SK-N-SH (cell line): ENCODE results near the gene GORASP1. TPM values are rescaled to one million over a fixed set of nuclear protein-coding genes. Genes with fewer than 3 reads are reported as not detected.

ENCODE experiments used
- CTCF ChIA-PET: fragments of 300-600, 350-600 bp; formaldehyde crosslinking; extraction: SDS; loops from one replicate; lab custom pipeline; 2021; lab: Yijun Ruan, JAX
- POLR2A ChIA-PET: fragments of 350-600 bp; sonication (Branson Sonifier 250); formaldehyde crosslinking; extraction: SDS; loops from one replicate; lab custom pipeline; 2020; ENCODE audit warnings: antibody characterized with exemption, inconsistent platforms; lab: Yijun Ruan, JAX
- DNase-seq: peaks from one replicate; pipeline ENCODE4 v3.0.0; 2012
- H2AFZ ChIP-seq: fragments of 200-600 bp; sonication (generic); 2 replicates; pipeline ENCODE4 v1.8.1; 2016; ENCODE audit warnings: antibody characterized with exemption, mild to moderate bottlenecking, low read depth
- H3F3A ChIP-seq: fragments of 200-600 bp; sonication (generic); replicated peaks from 2 replicates; pipeline ENCODE3; 2016; ENCODE audit warnings: antibody characterized with exemption, mild to moderate bottlenecking; ENCODE audit not compliant: insufficient read depth
- H3K27ac ChIP-seq, 2 experiments: fragments of 200-500 bp in 1 of 2; fragments of 200-600 bp in 1 of 2; sonication (Bioruptor generic) in 1 of 2; sonication (generic), shearing (Covaris generic) in 1 of 2; 2 replicates each; pipeline versions ENCODE4 v1.5.1 to v1.6.1; 2014 to 2016; ENCODE audit warnings: low read depth in 2 of 2, inconsistent platforms in 1 of 2, low read length in 1 of 2, mild to moderate bottlenecking in 1 of 2, mixed read lengths in 1 of 2
- H3K27me3 ChIP-seq: fragments of 200-600 bp; sonication (generic), shearing (Covaris generic); 2 replicates; pipeline ENCODE4 v1.6.1; 2016; ENCODE audit warnings: mixed run types; ENCODE audit not compliant: insufficient read depth
- H3K36me3 ChIP-seq, 2 experiments: fragments of 200-500 bp in 1 of 2; fragments of 200-600 bp in 1 of 2; sonication (Bioruptor generic) in 1 of 2; sonication (generic) in 1 of 2; replicated peaks in 1 of 2; 2 replicates each; pipeline versions ENCODE3 to v1.5.1; 2014 to 2016; ENCODE audit warnings: low read length in 1 of 2, mild to moderate bottlenecking in 1 of 2; ENCODE audit not compliant: insufficient read depth in 2 of 2, control insufficient read depth in 1 of 2
- H3K4me1 ChIP-seq, 2 experiments: fragments of 200-500 bp in 1 of 2; fragments of 200-600 bp in 1 of 2; sonication (Bioruptor generic) in 1 of 2; sonication (generic), shearing (Covaris generic) in 1 of 2; 2 replicates each; pipeline versions ENCODE4 v1.5.1 to v1.6.1; 2014 to 2016; ENCODE audit warnings: low read depth in 1 of 2, low read length in 1 of 2, mixed run types in 1 of 2; ENCODE audit not compliant: insufficient read depth in 2 of 2, control insufficient read depth in 1 of 2
- H3K4me2 ChIP-seq: fragments of 200-600 bp; sonication (generic), shearing (Covaris generic); 2 replicates; pipeline ENCODE4 v1.6.1; 2017; ENCODE audit warnings: mixed run types
- H3K4me3 ChIP-seq, 2 experiments: fragments of 200-500 bp in 1 of 2; fragments of 200-600 bp in 1 of 2; sonication (Bioruptor generic) in 1 of 2; sonication (generic), shearing (Covaris generic) in 1 of 2; 2 replicates each; pipeline versions ENCODE4 v1.5.1 to v1.8.1; 2014 to 2016; ENCODE audit warnings: low read depth in 2 of 2, inconsistent platforms in 1 of 2, low read length in 1 of 2, mild to moderate bottlenecking in 1 of 2, mixed read lengths in 1 of 2, moderate library complexity in 1 of 2
- H3K79me2 ChIP-seq: fragments of 200-600 bp; sonication (generic); 2 replicates; pipeline ENCODE4 v1.8.1; 2017; ENCODE audit warnings: mild to moderate bottlenecking; ENCODE audit not compliant: insufficient read depth
- H3K9ac ChIP-seq: fragments of 200-600 bp; sonication (generic); 2 replicates; pipeline ENCODE4 v1.6.1; 2017; ENCODE audit warnings: mixed run types
- H3K9me2 ChIP-seq: fragments of 200-600 bp; sonication (generic); 2 replicates; pipeline ENCODE4 v1.6.1; 2017; ENCODE audit warnings: mixed run types
- H3K9me3 ChIP-seq: fragments of 200-600 bp; sonication (generic); 2 replicates; pipeline ENCODE4 v1.6.1; 2017; ENCODE audit warnings: mixed run types, mild to moderate bottlenecking, moderate library complexity
- H4K20me1 ChIP-seq: fragments of 200-600 bp; sonication (generic); 2 replicates; pipeline ENCODE4 v1.6.1; 2017; ENCODE audit warnings: mild to moderate bottlenecking, mixed run types; ENCODE audit not compliant: insufficient read depth
- FOXM1 ChIP-seq: IDR thresholded peaks from 2 replicates; pipeline ENCODE4 v1.4.0; 2012; ENCODE audit warnings: low read depth, mild to moderate bottlenecking
- GATA2 ChIP-seq: sonication (generic); formaldehyde crosslinking; IDR thresholded peaks from 2 replicates; pipeline ENCODE4 v1.5.0; 2020; ENCODE audit warnings: mild to moderate bottlenecking, missing genetic modification reagents
- IRF3 ChIP-seq: fragments of 150-350 bp; IDR thresholded peaks from 2 replicates; pipeline ENCODE4 v1.6.1; 2016; ENCODE audit warnings: mild to moderate bottlenecking, low read depth, low read length
- RCOR1 ChIP-seq: fragments of 150-350 bp; IDR thresholded peaks from 2 replicates; pipeline ENCODE4 v1.6.1; 2017; ENCODE audit warnings: antibody characterized with exemption, low read length
- RFX5 ChIP-seq: IDR thresholded peaks from 2 replicates; pipeline ENCODE4 v1.6.1; 2012; ENCODE audit warnings: mild to moderate bottlenecking, improper control_type of control experiment, low read length
- SMC3 ChIP-seq: IDR thresholded peaks from 2 replicates; pipeline ENCODE4 v1.6.1; 2012; ENCODE audit warnings: low read depth, low read length, improper control_type of control experiment
- TAF1 ChIP-seq: IDR thresholded peaks from 2 replicates; pipeline ENCODE4 v1.6.1; 2012; ENCODE audit warnings: low read depth, mild to moderate bottlenecking, low read length, moderate library complexity, borderline replicate concordance
- TEAD4 ChIP-seq: IDR thresholded peaks from 2 replicates; pipeline ENCODE4 v1.4.0; 2012; ENCODE audit warnings: mild to moderate bottlenecking, borderline replicate concordance; ENCODE audit not compliant: insufficient read depth
- YY1 ChIP-seq: IDR thresholded peaks from 2 replicates; pipeline ENCODE4 v1.4.0; 2012; ENCODE audit warnings: low read depth, mild to moderate bottlenecking
- WGBS: methylation state at CpG from one replicate; pipeline ENCODE4 v1.1.6; 2017; ENCODE audit warnings: low lambda C conversion rate; 5-methylcytosine and 5-hydroxymethylcytosine counted together
- polyA plus RNA-seq, 3 experiments: library from polyadenylated mRNA; depleted of rRNA; stranded (reverse); fragments of >200 nt; gene quantifications; 2 replicates each; pipeline ENCODE4 v1.2.3, GENCODE V29; 2012
- TF ChIP-seq, protein P1 (sequence below): IDR thresholded peaks from 2 replicates; pipeline ENCODE4 v1.4.0; 2012; ENCODE audit warnings: low read depth, borderline replicate concordance
- TF ChIP-seq, protein P2 (sequence below): IDR thresholded peaks from 2 replicates; pipeline ENCODE4 v1.6.1; 2012; ENCODE audit warnings: mild to moderate bottlenecking, low read depth, low read length, moderate library complexity

GORASP1 gene
- polyA plus RNA-seq, 1 of the 3 experiments (the other 2 are of a cell fraction): 44.3 TPM

GRCh38 chr3:39146611-39147591, 39.5 kb upstream of the GORASP1 start (continued):
- peak; percentile 65; the same call in 1 of the 2 replicates for TF ChIP-seq TEAD4
- TF ChIP-seq FOXM1: no peak
- TF ChIP-seq, protein P1, sequence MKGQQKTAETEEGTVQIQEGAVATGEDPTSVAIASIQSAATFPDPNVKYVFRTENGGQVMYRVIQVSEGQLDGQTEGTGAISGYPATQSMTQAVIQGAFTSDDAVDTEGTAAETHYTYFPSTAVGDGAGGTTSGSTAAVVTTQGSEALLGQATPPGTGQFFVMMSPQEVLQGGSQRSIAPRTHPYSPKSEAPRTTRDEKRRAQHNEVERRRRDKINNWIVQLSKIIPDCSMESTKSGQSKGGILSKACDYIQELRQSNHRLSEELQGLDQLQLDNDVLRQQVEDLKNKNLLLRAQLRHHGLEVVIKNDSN: no peak
- no peak for TF ChIP-seq YY1
- no peak for TF ChIP-seq GATA2
- TF ChIP-seq RCOR1: no peak
- TF ChIP-seq, protein P2, sequence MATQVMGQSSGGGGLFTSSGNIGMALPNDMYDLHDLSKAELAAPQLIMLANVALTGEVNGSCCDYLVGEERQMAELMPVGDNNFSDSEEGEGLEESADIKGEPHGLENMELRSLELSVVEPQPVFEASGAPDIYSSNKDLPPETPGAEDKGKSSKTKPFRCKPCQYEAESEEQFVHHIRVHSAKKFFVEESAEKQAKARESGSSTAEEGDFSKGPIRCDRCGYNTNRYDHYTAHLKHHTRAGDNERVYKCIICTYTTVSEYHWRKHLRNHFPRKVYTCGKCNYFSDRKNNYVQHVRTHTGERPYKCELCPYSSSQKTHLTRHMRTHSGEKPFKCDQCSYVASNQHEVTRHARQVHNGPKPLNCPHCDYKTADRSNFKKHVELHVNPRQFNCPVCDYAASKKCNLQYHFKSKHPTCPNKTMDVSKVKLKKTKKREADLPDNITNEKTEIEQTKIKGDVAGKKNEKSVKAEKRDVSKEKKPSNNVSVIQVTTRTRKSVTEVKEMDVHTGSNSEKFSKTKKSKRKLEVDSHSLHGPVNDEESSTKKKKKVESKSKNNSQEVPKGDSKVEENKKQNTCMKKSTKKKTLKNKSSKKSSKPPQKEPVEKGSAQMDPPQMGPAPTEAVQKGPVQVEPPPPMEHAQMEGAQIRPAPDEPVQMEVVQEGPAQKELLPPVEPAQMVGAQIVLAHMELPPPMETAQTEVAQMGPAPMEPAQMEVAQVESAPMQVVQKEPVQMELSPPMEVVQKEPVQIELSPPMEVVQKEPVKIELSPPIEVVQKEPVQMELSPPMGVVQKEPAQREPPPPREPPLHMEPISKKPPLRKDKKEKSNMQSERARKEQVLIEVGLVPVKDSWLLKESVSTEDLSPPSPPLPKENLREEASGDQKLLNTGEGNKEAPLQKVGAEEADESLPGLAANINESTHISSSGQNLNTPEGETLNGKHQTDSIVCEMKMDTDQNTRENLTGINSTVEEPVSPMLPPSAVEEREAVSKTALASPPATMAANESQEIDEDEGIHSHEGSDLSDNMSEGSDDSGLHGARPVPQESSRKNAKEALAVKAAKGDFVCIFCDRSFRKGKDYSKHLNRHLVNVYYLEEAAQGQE: peak; percentile 59; the same call in 1 of the 2 replicates
- TF ChIP-seq TAF1: peak; percentile 53; the same call in 1 of the 2 replicates

- H3K9ac ChIP-seq: peak overlapping the region; percentile 14; the same call in 1 of the 2 replicates
- no peaks in the 10 kb centered on the region for H3K27me3 ChIP-seq
- peak overlapping the region; percentile 31 to 100 for H3K27ac ChIP-seq
- 81% methylated on average over 10 of the region's 11 CpGs for WGBS
- TF ChIP-seq, protein P1: no peak
- no peak for TF ChIP-seq SMC3
- no peak for TF ChIP-seq RFX5
- TF ChIP-seq IRF3: no peak
- peaks cover 37% of the 10 kb centered on the region for H3F3A ChIP-seq
- no peaks in the 10 kb centered on the region for H3K9me2 ChIP-seq
- peaks cover 93% of the 10 kb centered on the region for H3K79me2 ChIP-seq
- H4K20me1 ChIP-seq: peaks cover 40% of the 10 kb centered on the region
- no peak for DNase-seq
- CTCF ChIA-PET: interaction anchor here (1.0 to 3.2 kb wide), 4 partner anchors 9 to 142 kb away, joined by 3 to 18 read pairs (median 8); no protein-coding TSS in a partner anchor
- POLR2A ChIA-PET: no interaction called here
- peaks cover 50 to 84% of the 10 kb centered on the region in 2 experiments for H3K4me1 ChIP-seq
- no peak overlapping the region for H3K4me3 ChIP-seq
- H3K9me3 ChIP-seq: no peaks in the 10 kb centered on the region
- H3K4me2 ChIP-seq: peak overlapping the region; percentile 97; the same call in 1 of the 2 replicates
- no peak overlapping the region for H2AFZ ChIP-seq
- peaks cover 37 to 40% of the 10 kb centered on the region in 2 experiments for H3K36me3 ChIP-seq
These were observed 38.7 kb upstream of the GORASP1 start for GRCh38 chr3:39146083-39146501.
